PC-3 (cell line): ENCODE results near the gene WDR26. TPM values are rescaled to one million over a fixed set of nuclear protein-coding genes. Genes with fewer than 3 reads are reported as not detected.

Source experiments
- ATAC-seq: fragments of 200-7000 bp; cut with Tn5 transposase; 2 replicates; pipeline ENCODE4 v1.9.1; 2020; ENCODE audit warnings: mild to moderate bottlenecking, moderate library complexity
- BruUV-seq: library from RNA; stranded (reverse); fragments of 400-500 nt; replicated peaks from 2 replicates; lab custom pipeline; 2021; lab: Mats Ljungman, UMichigan
- CTCF ChIA-PET: fragments of 300-600 bp; sonication (Branson Sonifier 250); formaldehyde crosslinking; loops from one replicate; lab custom pipeline; 2022; ENCODE audit warnings: antibody characterized with exemption; lab: Charles Lee
- POLR2A ChIA-PET: fragments of 300-600 bp; sonication (Branson Sonifier 250); formaldehyde crosslinking; loops from one replicate; lab custom pipeline; 2022; ENCODE audit warnings: antibody characterized with exemption; ENCODE audit not compliant: unreplicated experiment; lab: Charles Lee
- DNase-seq: peaks from one replicate; pipeline ENCODE4 v3.0.0-alpha.2; 2015
- H2AFZ ChIP-seq: fragments of 300-600 bp; sonication (generic); 2 replicates; pipeline ENCODE4 v1.6.0; 2016; ENCODE audit warnings: antibody characterized with exemption, low read length
- H3F3A ChIP-seq: fragments of 300-600 bp; sonication (generic); one replicate; pipeline ENCODE4 v1.6.0; 2017; ENCODE audit warnings: antibody characterized with exemption, low read length, control low read depth, mild to moderate bottlenecking; ENCODE audit not compliant: unreplicated experiment
- H3K27ac ChIP-seq: fragments of 300-600 bp; sonication (generic); 2 replicates; pipeline ENCODE4 v1.5.1; 2016; ENCODE audit warnings: mild to moderate bottlenecking, low read length
- H3K27me3 ChIP-seq: fragments of 300-600 bp; sonication (generic); 2 replicates; pipeline ENCODE4 v1.6.1; 2016; ENCODE audit warnings: low read length, mixed read lengths
- H3K36me3 ChIP-seq: fragments of 300-600 bp; sonication (generic); 2 replicates; pipeline ENCODE4 v1.6.1; 2016; ENCODE audit warnings: low read depth, mixed run types, low read length, mixed read lengths
- H3K4me1 ChIP-seq: fragments of 300-600 bp; sonication (generic); 2 replicates; pipeline ENCODE4 v1.5.1; 2016; ENCODE audit warnings: low read length; ENCODE audit not compliant: insufficient read depth
- H3K4me2 ChIP-seq: fragments of 300-600 bp; sonication (generic); 2 replicates; pipeline ENCODE4 v1.6.0; 2016; ENCODE audit warnings: low read length
- H3K4me3 ChIP-seq: fragments of 300-600 bp; sonication (generic); 2 replicates; pipeline ENCODE4 v1.5.1; 2016; ENCODE audit warnings: mild to moderate bottlenecking, low read length, mixed read lengths
- H3K79me2 ChIP-seq: fragments of 300-600 bp; sonication (generic); 2 replicates; pipeline ENCODE4 v1.6.1; 2017; ENCODE audit warnings: low read length, mixed read lengths
- H3K9ac ChIP-seq: fragments of 300-600 bp; sonication (generic); 2 replicates; pipeline ENCODE4 v1.6.0; 2016; ENCODE audit warnings: mild to moderate bottlenecking, low read length
- H3K9me2 ChIP-seq: fragments of 300-600 bp; sonication (generic); replicated peaks from 2 replicates; pipeline ENCODE4 v1.6.1; 2016; ENCODE audit warnings: mixed run types, low read length, mixed read lengths
- H3K9me3 ChIP-seq: fragments of 300-600 bp; sonication (generic); 2 replicates; pipeline ENCODE4 v1.6.1; 2016; ENCODE audit warnings: low read length, mixed read lengths
- H4K20me1 ChIP-seq: fragments of 300-600 bp; sonication (generic); 2 replicates; pipeline ENCODE4 v1.6.1; 2016; ENCODE audit warnings: low read length, mixed read lengths
- CTCF ChIP-seq: fragments of 300-600 bp; sonication (generic); conservative IDR thresholded peaks from 2 replicates; pipeline ENCODE4 v1.5.1; 2017; ENCODE audit warnings: antibody characterized with exemption, low read depth, mild to moderate bottlenecking, low read length
- EZH2 ChIP-seq: fragments of 300-600 bp; sonication (generic); IDR thresholded peaks from one replicate; pipeline ENCODE4 v1.6.1; 2017; ENCODE audit warnings: antibody characterized with exemption, mild to moderate bottlenecking, low read length; ENCODE audit not compliant: unreplicated experiment
- EZH2phosphoT487 ChIP-seq: fragments of 300-600 bp; sonication (generic); IDR thresholded peaks from 2 replicates; pipeline ENCODE4 v1.6.1; 2018; ENCODE audit warnings: mild to moderate bottlenecking, antibody characterized with exemption, low read length, borderline replicate concordance
- intact Hi-C: fragments of 100-400 bp; cut with micrococcal nuclease; formaldehyde crosslinking; loops from 2 replicates; pipeline ENCODE4 v1.9.0; 2023
- total RNA-seq: library from RNA; depleted of rRNA; stranded (reverse); fragments of >200 nt; gene quantifications from 2 replicates; pipeline ENCODE4 v1.2.3, GENCODE V29; 2014

WDR26 gene
- total RNA-seq, 1 experiment from 2014 or later, result 40.7 TPM

GRCh38 chr1:224407571-224408293, 26.9 kb downstream of the WDR26 start:
- H3K9me2 ChIP-seq, result no peaks in the 10 kb centered on the region
- DNase-seq (peak; percentile 64), ATAC-seq (peak; percentile 48)
- no peak overlapping the region for H3K27ac ChIP-seq
- no peak overlapping the region for H2AFZ ChIP-seq
- no peaks in the 10 kb centered on the region for H3K27me3 ChIP-seq
- H3K79me2 ChIP-seq, result no peaks in the 10 kb centered on the region
- POLR2A ChIA-PET, result interaction anchor here (0.6 kb wide), 1 partner anchor 23 kb away, joined by 3 read pairs; no protein-coding TSS in a partner anchor
- H3K36me3 ChIP-seq, result peaks cover 59% of the 10 kb centered on the region
- no peaks in the 10 kb centered on the region for H4K20me1 ChIP-seq
- peaks cover 21% of the 10 kb centered on the region for H3K4me1 ChIP-seq
- no peak overlapping the region for H3K4me3 ChIP-seq
- H3K9me3 ChIP-seq, result no peaks in the 10 kb centered on the region
- BruUV-seq, result TSS peak; percentile 10
- no peak overlapping the region for H3K9ac ChIP-seq
- CTCF ChIA-PET, result interaction anchor here (0.6 kb wide), 1 partner anchor 515 kb away, joined by 4 read pairs; no protein-coding TSS in a partner anchor
- TF ChIP-seq EZH2 (no peak), EZH2phosphoT487 (no peak), CTCF (no peak)
- H3K4me2 ChIP-seq, result peak overlapping the region; percentile 10
- H3F3A ChIP-seq, result no peaks in the 10 kb centered on the region
- intact Hi-C loops, result loop anchor here (10.0 kb wide), 1 partner anchor 47 kb away; no protein-coding TSS in a partner anchor

- Histone ChIP-seq H3K9me3 (no peaks in the 10 kb centered on the region), H4K20me1 (no peaks in the 10 kb centered on the region), H3K4me3 (no peak overlapping the region), H2AFZ (no peak overlapping the region), H3K27me3 (no peaks in the 10 kb centered on the region), H3K9ac (no peak overlapping the region), H3K4me1 (peaks cover 21% of the 10 kb centered on the region), H3K27ac (no peak overlapping the region), H3K79me2 (no peaks in the 10 kb centered on the region), H3F3A (no peaks in the 10 kb centered on the region), H3K4me2 (peak overlapping the region; percentile 7; the same call in 1 of the 2 replicates), H3K9me2 (no peaks in the 10 kb centered on the region), H3K36me3 (peaks cover 56% of the 10 kb centered on the region)
- no TSS peak for BruUV-seq
- intact Hi-C loops, result loop anchor here (10.0 kb wide), 1 partner anchor 49 kb away; no protein-coding TSS in a partner anchor
- POLR2A ChIA-PET, result no interaction called here
- no peak for ATAC-seq
- no peak for TF ChIP-seq EZH2phosphoT487
- TF ChIP-seq EZH2, result no peak
- no peak for TF ChIP-seq CTCF
- DNase-seq, result peak; percentile 34
- CTCF ChIA-PET, result no interaction called here
These were observed 28.4 kb downstream of the WDR26 start for GRCh38 chr1:224406216-224406615.

DNA sequence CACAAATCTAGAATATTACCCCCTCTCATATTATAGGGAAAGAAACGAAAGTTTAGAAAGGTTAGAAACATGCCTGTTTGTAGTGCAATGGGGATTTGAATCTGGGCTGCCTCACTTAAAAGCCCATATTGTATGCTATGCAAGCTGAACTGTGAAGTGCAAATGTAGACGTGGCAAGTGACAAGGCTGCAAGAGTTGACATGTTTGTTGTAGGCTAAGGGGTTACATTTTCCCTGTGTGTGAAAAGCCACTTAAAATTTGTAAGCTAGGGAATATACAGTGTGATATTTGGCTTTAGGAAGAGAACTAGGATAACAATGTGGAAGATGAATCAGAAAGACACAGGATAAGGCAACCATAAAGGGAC, 29.0 kb downstream of the WDR26 start:
- Histone ChIP-seq H3F3A (no peaks in the 10 kb centered on the region), H3K79me2 (no peaks in the 10 kb centered on the region), H4K20me1 (no peaks in the 10 kb centered on the region), H3K27ac (no peak overlapping the region), H2AFZ (no peak overlapping the region), H3K9ac (no peak overlapping the region), H3K4me3 (no peak overlapping the region), H3K36me3 (peaks cover 57% of the 10 kb centered on the region), H3K27me3 (no peaks in the 10 kb centered on the region), H3K9me2 (no peaks in the 10 kb centered on the region), H3K4me2 (no peak overlapping the region), H3K9me3 (no peaks in the 10 kb centered on the region), H3K4me1 (peaks cover 21% of the 10 kb centered on the region)
- intact Hi-C loops, result loop anchor here (10.0 kb wide), 1 partner anchor 49 kb away; no protein-coding TSS in a partner anchor
- POLR2A ChIA-PET, result no interaction called here
- no TSS peak for BruUV-seq
- ATAC-seq (no peak), DNase-seq (no peak)
- CTCF ChIA-PET, result no interaction called here
- TF ChIP-seq EZH2phosphoT487 (no peak), CTCF (no peak), EZH2 (no peak)
